Peyer's patch (tissue), 4 donors: Measurements from ENCODE around the gene TIMM17A.

Experiments
- POLR2A ChIP-seq, 2 donors: fragments of 450-650 bp; IDR thresholded peaks; one replicate each; pipeline ENCODE4 v1.5.1; 2017; ENCODE audit warnings: antibody characterized with exemption in 2 of 2, mild to moderate bottlenecking in 2 of 2, moderate library complexity in 2 of 2
- TF ChIP-seq, protein P1 (sequence below), 6 experiments: fragments of 450-650 bp in 4 of 6; fragments of 200-600 bp in 2 of 6; sonication (generic) in 1 of 6; IDR thresholded peaks; one replicate each; pipeline ENCODE4 v1.5.1; 2017 to 2019; ENCODE audit warnings: antibody characterized with exemption in 6 of 6, mild to moderate bottlenecking in 3 of 6, moderate library complexity in 1 of 6

- TF ChIP-seq, protein P1, sequence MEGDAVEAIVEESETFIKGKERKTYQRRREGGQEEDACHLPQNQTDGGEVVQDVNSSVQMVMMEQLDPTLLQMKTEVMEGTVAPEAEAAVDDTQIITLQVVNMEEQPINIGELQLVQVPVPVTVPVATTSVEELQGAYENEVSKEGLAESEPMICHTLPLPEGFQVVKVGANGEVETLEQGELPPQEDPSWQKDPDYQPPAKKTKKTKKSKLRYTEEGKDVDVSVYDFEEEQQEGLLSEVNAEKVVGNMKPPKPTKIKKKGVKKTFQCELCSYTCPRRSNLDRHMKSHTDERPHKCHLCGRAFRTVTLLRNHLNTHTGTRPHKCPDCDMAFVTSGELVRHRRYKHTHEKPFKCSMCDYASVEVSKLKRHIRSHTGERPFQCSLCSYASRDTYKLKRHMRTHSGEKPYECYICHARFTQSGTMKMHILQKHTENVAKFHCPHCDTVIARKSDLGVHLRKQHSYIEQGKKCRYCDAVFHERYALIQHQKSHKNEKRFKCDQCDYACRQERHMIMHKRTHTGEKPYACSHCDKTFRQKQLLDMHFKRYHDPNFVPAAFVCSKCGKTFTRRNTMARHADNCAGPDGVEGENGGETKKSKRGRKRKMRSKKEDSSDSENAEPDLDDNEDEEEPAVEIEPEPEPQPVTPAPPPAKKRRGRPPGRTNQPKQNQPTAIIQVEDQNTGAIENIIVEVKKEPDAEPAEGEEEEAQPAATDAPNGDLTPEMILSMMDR (IDR thresholded peaks at IDR 0.05): no peak
- no peak for TF ChIP-seq POLR2A (IDR thresholded peaks at IDR 0.05)
Measured at GRCh38 chr1:202007304-202007703, 52.0 kb downstream of the TIMM17A start.
